Mesenchymal stem cell (in vitro differentiated cells and primary cell): Measurements from ENCODE around the gene FOXP1.

Experiments used
- DNase-seq: peaks from one replicate; pipeline ENCODE4 v3.0.0-alpha.2; 2013
- H2AFZ ChIP-seq: one replicate; pipeline ENCODE4 v1.6.1; 2013; ENCODE audit warnings: low read depth, mild to moderate bottlenecking, control low read depth, inconsistent platforms, low read length, moderate library complexity
- H2AK5ac ChIP-seq: 2 replicates; pipeline ENCODE4 v1.6.1; 2013; ENCODE audit warnings: low read length, moderate library complexity, mild to moderate bottlenecking, inconsistent platforms; ENCODE audit not compliant: severe bottlenecking
- H2BK120ac ChIP-seq: one replicate; pipeline ENCODE4 v1.6.1; 2013; ENCODE audit warnings: low read depth, mild to moderate bottlenecking, inconsistent platforms, low read length, moderate library complexity
- H2BK12ac ChIP-seq, 2 experiments: one replicate each; pipeline ENCODE4 v1.6.1; 2013; ENCODE audit warnings: inconsistent platforms in 2 of 2, low read length in 2 of 2, mild to moderate bottlenecking in 2 of 2, moderate library complexity in 2 of 2, control low read depth in 1 of 2
- H2BK15ac ChIP-seq: one replicate; pipeline ENCODE4 v1.6.1; 2013; ENCODE audit warnings: mild to moderate bottlenecking, low read depth, inconsistent platforms; ENCODE audit not compliant: poor library complexity, severe bottlenecking
- H2BK5ac ChIP-seq: 2 replicates; pipeline ENCODE4 v1.6.1; 2013; ENCODE audit warnings: low read depth, mild to moderate bottlenecking, low read length, control low read depth, inconsistent platforms; ENCODE audit not compliant: poor library complexity, severe bottlenecking
- H3K14ac ChIP-seq, 2 experiments: one replicate each; pipeline ENCODE4 v1.6.1; 2013; ENCODE audit warnings: inconsistent platforms in 2 of 2, low read length in 2 of 2, control low read depth in 1 of 2, mild to moderate bottlenecking in 1 of 2, moderate library complexity in 1 of 2
- H3K18ac ChIP-seq, 2 experiments: one replicate each; pipeline ENCODE4 v1.6.1; 2013; ENCODE audit warnings: inconsistent platforms in 2 of 2, low read length in 2 of 2, control low read depth in 1 of 2, low read depth in 1 of 2, mild to moderate bottlenecking in 1 of 2
- H3K23ac ChIP-seq, 2 experiments: one replicate each; pipeline ENCODE4 v1.6.1; 2013; ENCODE audit warnings: inconsistent platforms in 2 of 2, low read length in 2 of 2, mild to moderate bottlenecking in 2 of 2, moderate library complexity in 2 of 2, control low read depth in 1 of 2
- H3K27ac ChIP-seq: 2 replicates; pipeline ENCODE4 v1.5.1; 2013; ENCODE audit warnings: mild to moderate bottlenecking, moderate library complexity, low read length, control low read depth, inconsistent platforms; ENCODE audit not compliant: poor library complexity, severe bottlenecking
- H3K27me3 ChIP-seq, 2 experiments: 2 replicates each; pipeline versions ENCODE4 v1.6.1 to v1.7.0; 2013; ENCODE audit warnings: low read length in 2 of 2, mild to moderate bottlenecking in 2 of 2, moderate library complexity in 2 of 2, control low read depth in 1 of 2, inconsistent platforms in 1 of 2; ENCODE audit not compliant: control insufficient read depth in 1 of 2, insufficient read depth in 1 of 2
- H3K36me3 ChIP-seq, 2 experiments: 2 replicates each; pipeline versions ENCODE4 v1.6.1 to v1.7.0; 2013; ENCODE audit warnings: low read length in 2 of 2, control low read depth in 1 of 2, inconsistent platforms in 1 of 2, low read depth in 1 of 2, mild to moderate bottlenecking in 1 of 2; ENCODE audit not compliant: insufficient read depth in 2 of 2, control insufficient read depth in 1 of 2
- H3K4ac ChIP-seq, 2 experiments: one replicate each; pipeline ENCODE4 v1.6.1; 2013; ENCODE audit warnings: inconsistent platforms in 2 of 2, low read length in 2 of 2, mild to moderate bottlenecking in 2 of 2, moderate library complexity in 2 of 2, control low read depth in 1 of 2, low read depth in 1 of 2
- H3K4me1 ChIP-seq: 2 replicates; pipeline ENCODE4 v1.6.1; 2013; ENCODE audit warnings: low read depth, low read length, control low read depth; ENCODE audit not compliant: control insufficient read depth, insufficient read depth
- H3K4me2 ChIP-seq: 2 replicates; pipeline ENCODE4 v1.6.1; 2013; ENCODE audit warnings: low read length, mild to moderate bottlenecking, inconsistent platforms; ENCODE audit not compliant: poor library complexity, severe bottlenecking
- H3K4me3 ChIP-seq, 2 experiments: 2 replicates each; pipeline versions ENCODE4 v1.5.1 to v1.7.0; 2013; ENCODE audit warnings: low read length in 2 of 2, mild to moderate bottlenecking in 2 of 2, control low read depth in 1 of 2, low read depth in 1 of 2; ENCODE audit not compliant: insufficient read depth in 1 of 2
- H3K79me1 ChIP-seq: replicated peaks from 2 replicates; pipeline ENCODE4 v1.6.1; 2013; ENCODE audit warnings: mild to moderate bottlenecking, control low read depth, low read length, inconsistent platforms; ENCODE audit not compliant: poor library complexity, severe bottlenecking
- H3K9ac ChIP-seq: 2 replicates; pipeline ENCODE4 v1.7.0; 2013; ENCODE audit warnings: mild to moderate bottlenecking, low read length, moderate library complexity
- H3K9me3 ChIP-seq: 2 replicates; pipeline ENCODE4 v1.7.0; 2013; ENCODE audit warnings: mild to moderate bottlenecking, low read length; ENCODE audit not compliant: control insufficient read depth
- H4K8ac ChIP-seq: one replicate; pipeline ENCODE4 v1.6.1; 2013; ENCODE audit warnings: inconsistent platforms, mild to moderate bottlenecking, low read length, moderate library complexity
- H4K91ac ChIP-seq: one replicate; pipeline ENCODE4 v1.6.1; 2013; ENCODE audit warnings: mild to moderate bottlenecking, low read length, inconsistent platforms
- WGBS: methylation state at CpG from one replicate; pipeline ENCODE4 v1.1.7; 2013; ENCODE audit warnings: mixed read lengths; 5-methylcytosine and 5-hydroxymethylcytosine counted together

Gene FOXP1

GRCh38 chr3:71380096-71380495 lies 203.4 kb downstream of the FOXP1 start:
- no peak overlapping the region for H2AFZ ChIP-seq
- peaks cover 5% of the 10 kb centered on the region for H3K4me1 ChIP-seq
- H2BK15ac ChIP-seq = no peak overlapping the region
- H3K23ac ChIP-seq = no peak overlapping the region
- H3K4me3 ChIP-seq = no peak overlapping the region
- H3K27ac ChIP-seq = no peak overlapping the region
- H2BK120ac ChIP-seq = no peak overlapping the region
- H3K9ac ChIP-seq = no peak overlapping the region
- H3K18ac ChIP-seq = no peak overlapping the region
- H2BK5ac ChIP-seq = no peak overlapping the region
- no peak overlapping the region for H2AK5ac ChIP-seq
- H4K8ac ChIP-seq = no peak overlapping the region
- H2BK12ac ChIP-seq = no peak overlapping the region
- no peak overlapping the region for H4K91ac ChIP-seq
- H3K36me3 ChIP-seq = no peaks in the 10 kb centered on the region
- H3K4ac ChIP-seq = no peak overlapping the region
- no peaks in the 10 kb centered on the region for H3K27me3 ChIP-seq
- H3K14ac ChIP-seq = no peak overlapping the region
- WGBS = 66% methylated on average over 3 of the region's 3 CpGs
- peaks cover 27% of the 10 kb centered on the region for H3K79me1 ChIP-seq
- no peak for DNase-seq
- no peak overlapping the region for H3K4me2 ChIP-seq
- no peaks in the 10 kb centered on the region for H3K9me3 ChIP-seq

- Histone ChIP-seq H3K23ac (no peak overlapping the region), H3K27me3 (no peaks in the 10 kb centered on the region), H2BK120ac (no peak overlapping the region), H2BK12ac (no peak overlapping the region), H3K9ac (no peak overlapping the region), H4K91ac (no peak overlapping the region), H3K27ac (no peak overlapping the region), H2AFZ (no peak overlapping the region), H2BK15ac (no peak overlapping the region), H3K79me1 (peaks cover 29% of the 10 kb centered on the region), H3K14ac (no peak overlapping the region), H3K18ac (no peak overlapping the region), H3K4me3 (no peak overlapping the region), H2AK5ac (no peak overlapping the region), H3K36me3 (no peaks in the 10 kb centered on the region), H3K9me3 (no peaks in the 10 kb centered on the region), H4K8ac (no peak overlapping the region), H3K4me1 (peaks cover 2% of the 10 kb centered on the region), H3K4ac (no peak overlapping the region), H2BK5ac (no peak overlapping the region), H3K4me2 (no peak overlapping the region)
- no CpG with 5 or more reads among the region's 1 CpG for WGBS
- no peak for DNase-seq
These were observed 205.0 kb downstream of the FOXP1 start for GRCh38 chr3:71378509-71378908.

- Histone ChIP-seq H2BK12ac (no peak overlapping the region), H3K9me3 (no peaks in the 10 kb centered on the region), H3K79me1 (peaks cover 28% of the 10 kb centered on the region), H2BK5ac (no peak overlapping the region), H3K27me3 (no peaks in the 10 kb centered on the region), H3K27ac (no peak overlapping the region), H4K91ac (no peak overlapping the region), H3K18ac (no peak overlapping the region), H3K9ac (no peak overlapping the region), H3K4me3 (no peak overlapping the region), H2AK5ac (no peak overlapping the region), H2BK15ac (no peak overlapping the region), H3K36me3 (no peaks in the 10 kb centered on the region), H3K14ac (no peak overlapping the region), H3K4me2 (no peak overlapping the region), H3K23ac (no peak overlapping the region), H3K4ac (no peak overlapping the region), H3K4me1 (peaks cover 2% of the 10 kb centered on the region), H2AFZ (no peak overlapping the region), H2BK120ac (no peak overlapping the region), H4K8ac (no peak overlapping the region)
- DNase-seq = no peak
- 94% methylated on average over 3 of the region's 4 CpGs for WGBS
These were observed 206.6 kb downstream of the FOXP1 start for GRCh38 chr3:71376911-71377310.

- Histone ChIP-seq H2AK5ac (no peak overlapping the region), H2AFZ (no peak overlapping the region), H4K8ac (no peak overlapping the region), H3K23ac (no peak overlapping the region), H3K4ac (no peak overlapping the region), H3K27ac (no peak overlapping the region), H3K9me3 (no peaks in the 10 kb centered on the region), H3K79me1 (peaks cover 30% of the 10 kb centered on the region), H2BK120ac (no peak overlapping the region), H3K36me3 (peaks cover 0 to 2% of the 10 kb centered on the region in 2 experiments), H3K9ac (no peak overlapping the region), H2BK12ac (no peak overlapping the region), H2BK15ac (no peak overlapping the region), H3K4me3 (no peak overlapping the region), H3K4me1 (peaks cover 3% of the 10 kb centered on the region), H4K91ac (no peak overlapping the region), H2BK5ac (no peak overlapping the region), H3K4me2 (no peak overlapping the region), H3K27me3 (no peaks in the 10 kb centered on the region), H3K18ac (no peak overlapping the region), H3K14ac (no peak overlapping the region)
- DNase-seq = no peak
- 91% methylated on average over 3 of the region's 5 CpGs for WGBS
These were observed 207.0 kb downstream of the FOXP1 start for GRCh38 chr3:71376503-71376902.
